ENCODE measurements around the gene HIRIP3.

GRCh38 chr16:29977063-29977825 lies 18.2 kb downstream of the HIRIP3 start:
- TF ChIP-seq CTCF (IDR thresholded peaks at IDR 0.05; ENCODE audit: insufficient read depth, low read length): no peak
- no peak for TF ChIP-seq POLR2AphosphoS5 (IDR thresholded peaks at IDR 0.05; ENCODE audit: low read depth)
- no peak for TF ChIP-seq REST (IDR thresholded peaks at IDR 0.05; ENCODE audit: insufficient replicate concordance, low read depth)
